Stimulated activated CD4-positive, alpha-beta T cell treated with anti-CD3 and anti-CD28 coated beads, Interleukin-4, amount 100 ng/mL, for 1 hour (primary cell): Measurements from ENCODE around the gene HACD3.
"Not testable (repeated sequence)": the region's sequence is repeated elsewhere in the genome, so short reads cannot be mapped to it uniquely, and the experiment has no call there.

Source experiments
- DNase-seq: peaks from one replicate; pipeline ENCODE4 v3.0.0-alpha.2; 2020

The HACD3 gene

DNA sequence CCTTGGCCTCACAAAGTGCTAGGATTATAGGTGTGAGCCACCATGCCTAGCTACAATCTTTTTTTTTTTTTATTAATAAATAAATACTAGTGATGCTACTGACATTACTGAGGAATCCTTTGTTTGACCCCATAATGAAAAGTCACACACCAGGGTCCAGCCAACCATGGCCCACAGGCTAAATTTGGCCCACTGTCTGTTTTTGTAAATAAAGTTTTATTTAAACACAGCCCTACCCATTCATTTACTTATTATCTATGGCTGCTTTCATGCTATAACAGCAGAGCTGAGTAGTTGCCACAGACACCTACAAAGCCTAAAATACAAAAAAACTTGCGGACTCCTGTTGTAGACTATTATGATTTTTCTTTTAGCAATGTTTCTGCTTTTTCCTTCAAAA, 73.3 kb downstream of the HACD3 start:
- DNase-seq = no peak

DNA sequence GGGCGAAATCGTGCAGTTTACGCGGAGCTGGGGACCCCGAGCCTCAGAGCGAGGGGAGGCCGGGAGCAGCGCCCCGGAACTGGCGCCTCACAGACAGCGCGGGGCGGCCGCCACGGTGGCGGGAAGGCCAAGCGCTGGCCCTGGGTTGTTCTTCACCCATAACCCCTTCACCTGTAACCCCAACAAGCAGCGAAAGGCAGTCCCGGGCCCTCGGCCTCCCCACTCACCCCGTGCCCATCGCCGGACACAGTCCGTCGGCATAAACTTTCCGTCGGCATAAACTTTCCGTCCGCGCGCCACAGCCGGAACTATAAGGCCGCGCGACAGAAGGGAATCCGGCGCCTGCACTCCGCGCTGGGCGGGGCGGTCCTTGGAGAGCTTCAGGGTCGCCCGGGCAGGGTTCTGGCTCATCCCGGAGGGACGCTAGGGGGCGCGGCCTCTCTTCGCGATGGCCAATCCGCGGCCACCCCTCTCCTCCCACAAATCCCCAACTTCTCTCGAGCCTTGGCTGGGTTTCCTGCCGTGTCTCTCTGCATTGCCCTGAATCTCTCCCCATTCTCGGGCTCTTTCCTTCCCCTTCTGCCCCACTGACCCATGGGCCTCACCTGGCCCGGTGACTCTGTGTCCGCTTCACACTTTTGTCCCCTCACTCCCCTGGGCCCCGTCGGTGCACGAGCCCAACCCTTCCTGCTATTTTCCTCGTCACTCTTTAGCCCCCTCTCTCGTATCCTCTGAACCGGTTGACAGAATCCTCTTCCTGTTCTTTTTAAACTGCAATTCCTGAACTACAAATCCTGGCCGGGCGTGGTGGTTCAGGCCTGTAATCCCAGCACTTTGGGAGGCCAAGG, 80.8 kb downstream of the HACD3 start, which contains the start of gene INTS14:
Gene INTS14, minus strand, starts transcription at position 261 of the 848 bp plus-strand sequence. CDS start 3,751 bp downstream, outside the sequence.
- DNase-seq = peak; percentile 98

DNA sequence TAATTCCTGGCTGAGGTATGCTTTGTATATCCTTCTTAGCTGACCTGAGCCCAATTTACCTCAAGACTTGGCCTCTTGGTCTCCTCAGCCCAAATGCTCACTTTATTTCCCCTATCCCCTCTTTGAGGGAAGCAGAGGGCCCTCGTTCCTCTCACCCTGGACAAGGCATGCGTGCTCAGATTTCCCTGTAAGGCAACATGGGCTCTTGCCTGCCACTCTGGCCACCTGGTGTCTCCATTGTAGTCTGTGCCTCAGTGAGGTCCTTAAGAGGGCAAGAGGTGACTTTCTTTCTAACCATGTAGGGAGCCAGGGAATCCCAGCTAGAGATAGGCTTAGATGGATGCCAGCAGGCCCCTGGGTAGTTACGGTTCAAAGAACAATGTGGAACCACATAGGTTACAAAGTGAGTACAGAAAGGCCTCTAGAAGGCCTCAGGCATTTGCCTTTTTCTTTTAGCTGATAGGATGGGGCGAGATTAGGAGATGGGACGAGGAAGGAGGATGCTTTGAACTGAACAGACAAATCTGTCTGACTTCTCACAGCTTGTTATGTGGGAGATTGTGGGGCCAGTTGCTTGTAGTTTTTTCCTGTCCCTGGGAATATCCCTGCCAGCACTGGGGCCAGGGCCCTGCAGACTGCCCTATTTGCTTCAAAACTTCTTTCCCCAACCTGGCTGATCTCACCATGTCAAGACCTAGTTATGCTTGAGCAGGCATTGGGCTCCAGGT, 81.8 kb downstream of the HACD3 start:
- no peak for DNase-seq

DNA sequence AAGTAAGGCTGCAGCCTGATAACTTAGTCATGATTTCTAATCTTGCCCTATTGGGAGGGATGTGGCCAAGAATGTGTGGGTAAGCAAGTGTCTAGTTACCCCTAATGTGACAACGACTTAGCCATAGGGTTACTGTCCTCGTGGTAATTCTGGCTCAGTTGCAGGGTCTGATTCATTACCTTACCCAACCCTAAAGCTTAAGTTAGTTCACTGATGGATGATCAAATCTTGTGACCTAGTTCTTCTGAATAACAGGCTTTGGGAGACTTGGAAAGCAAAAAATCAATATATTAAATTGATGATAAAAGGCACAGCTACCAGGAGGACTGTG, 82.3 kb downstream of the HACD3 start:
- no peak for DNase-seq

DNA sequence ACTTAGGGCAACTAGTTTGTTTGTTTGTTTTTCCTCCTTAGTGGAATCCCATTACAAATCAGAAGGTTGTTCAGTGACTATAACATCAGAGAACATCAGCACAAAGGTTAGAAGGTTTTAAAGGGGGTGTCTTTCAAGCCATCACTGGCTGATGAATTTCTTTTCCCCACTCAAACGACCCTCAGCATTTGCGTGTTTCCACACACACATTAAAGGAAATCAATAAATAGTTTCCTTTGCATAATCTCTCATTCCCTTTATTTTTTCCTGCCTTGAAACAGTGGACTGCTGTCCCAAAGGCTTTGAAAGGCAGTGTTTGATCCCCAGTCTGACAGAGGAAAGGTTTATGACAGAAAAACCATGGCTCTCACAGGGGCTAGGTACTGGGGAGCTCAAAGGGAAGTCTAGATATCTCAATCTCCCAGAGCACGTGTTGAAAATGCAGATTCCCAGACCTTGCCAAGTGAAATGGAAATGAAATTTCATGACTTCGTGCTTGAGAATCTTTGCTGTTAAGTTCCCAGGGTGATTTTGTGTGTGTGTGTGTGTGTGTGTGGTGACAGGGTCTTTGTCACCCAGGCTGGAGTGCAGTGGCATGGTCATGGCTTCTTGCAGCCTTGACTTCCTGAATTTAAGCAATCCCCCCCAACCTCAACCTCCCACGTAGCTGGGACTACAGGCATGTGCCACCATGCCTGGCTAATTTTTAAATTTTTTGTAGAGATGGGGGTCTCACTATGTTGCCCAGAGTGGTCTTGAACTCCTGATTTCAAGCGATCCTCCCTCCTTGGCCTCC, 82.9 kb downstream of the HACD3 start:
- DNase-seq = no peak

DNA sequence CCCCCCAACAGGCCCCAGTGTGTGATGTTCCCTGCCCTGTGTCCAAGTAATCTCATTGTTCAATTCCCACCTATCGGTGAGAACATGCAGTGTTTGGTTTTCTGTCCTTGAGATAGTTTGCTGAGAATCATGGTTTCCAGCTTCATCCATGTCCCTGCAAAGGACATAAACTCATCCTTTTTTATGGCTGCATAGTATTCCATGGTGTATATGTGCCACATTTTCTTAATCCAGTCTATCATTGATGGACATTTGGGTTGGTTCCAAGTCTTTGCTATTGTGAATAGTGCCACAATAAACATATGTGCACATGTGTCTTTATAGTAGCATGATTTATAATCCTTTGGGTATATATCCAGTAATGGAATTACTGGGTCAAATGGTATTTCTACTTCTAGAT, 85.6 kb downstream of the HACD3 start:
- not testable (repeated sequence) for DNase-seq

DNA sequence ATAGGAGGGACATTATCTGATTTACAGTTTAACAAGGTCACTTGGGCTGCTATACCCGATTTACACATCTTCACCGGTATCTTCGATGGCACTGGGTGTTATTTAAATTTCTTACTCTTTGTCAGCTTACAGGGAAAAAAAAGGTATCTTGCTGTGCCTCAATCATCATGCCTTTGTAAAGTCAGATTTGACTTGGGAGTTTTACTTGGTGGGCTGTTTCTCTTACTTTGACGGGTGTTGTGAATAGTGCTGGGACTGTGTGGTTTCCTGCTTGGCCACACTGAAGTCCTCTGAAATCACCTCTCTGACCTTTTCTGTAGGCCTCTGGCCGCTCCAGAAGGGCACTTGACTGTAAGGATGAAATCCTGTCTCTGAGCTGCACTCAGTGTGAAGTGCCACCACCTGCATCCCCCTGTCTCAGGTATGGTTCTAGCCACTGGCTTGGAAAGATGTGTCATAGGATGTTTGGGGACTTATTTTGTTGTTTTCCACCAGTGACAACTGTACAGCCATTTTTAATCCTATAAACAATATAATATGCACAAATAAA, 88.4 kb downstream of the HACD3 start:
- no peak for DNase-seq

DNA sequence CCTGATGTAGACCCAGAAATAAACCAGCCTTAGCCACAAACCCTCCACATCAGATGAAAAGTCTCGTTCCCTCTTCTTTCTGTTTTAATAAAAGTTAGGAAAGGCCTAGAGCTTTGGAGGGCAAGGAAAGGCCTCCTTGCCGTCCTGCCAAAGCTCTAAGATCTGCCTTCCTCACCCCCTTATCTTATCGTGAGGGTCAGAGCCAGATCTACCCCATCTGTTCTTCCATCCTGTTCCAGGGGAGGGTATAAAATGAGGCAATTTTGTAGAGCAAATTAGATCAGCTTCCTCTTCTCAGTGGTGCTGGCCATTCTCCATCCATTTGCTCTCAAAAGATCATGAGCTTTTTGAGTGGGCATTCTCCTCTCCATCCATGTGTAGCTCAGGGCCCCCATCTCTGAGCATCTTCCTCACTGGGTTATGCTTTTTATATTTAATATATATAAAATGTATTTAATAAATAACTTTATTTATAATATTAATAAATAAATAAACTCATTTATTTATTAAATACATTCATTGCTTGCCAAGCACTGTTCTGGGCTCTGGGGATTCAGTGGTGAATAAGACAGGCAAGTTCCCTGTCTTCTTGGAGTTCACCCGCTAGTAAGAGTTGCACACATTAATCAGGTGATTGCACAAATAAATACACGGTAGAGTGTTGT, 89.5 kb downstream of the HACD3 start:
- DNase-seq = no peak

DNA sequence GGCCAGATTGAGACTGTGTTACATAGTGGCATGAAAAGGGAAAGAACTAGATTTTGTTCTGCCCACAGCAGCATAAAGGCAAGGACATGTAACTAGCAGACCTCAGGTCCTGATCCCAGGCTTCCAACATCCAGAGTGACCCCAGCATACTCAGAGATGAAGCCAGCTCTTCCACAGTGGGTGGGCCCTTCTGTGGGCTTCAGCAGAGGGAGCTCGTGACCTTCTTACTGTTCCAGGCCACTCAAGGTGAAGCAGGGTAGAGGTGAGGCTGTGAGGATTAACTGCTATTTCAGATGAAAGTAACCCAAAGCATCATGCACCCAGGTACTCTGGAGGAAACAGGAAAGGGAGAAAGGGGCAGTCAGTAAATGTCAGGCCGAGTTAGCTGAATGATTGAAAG, 90.6 kb downstream of the HACD3 start:
- DNase-seq = no peak

DNA sequence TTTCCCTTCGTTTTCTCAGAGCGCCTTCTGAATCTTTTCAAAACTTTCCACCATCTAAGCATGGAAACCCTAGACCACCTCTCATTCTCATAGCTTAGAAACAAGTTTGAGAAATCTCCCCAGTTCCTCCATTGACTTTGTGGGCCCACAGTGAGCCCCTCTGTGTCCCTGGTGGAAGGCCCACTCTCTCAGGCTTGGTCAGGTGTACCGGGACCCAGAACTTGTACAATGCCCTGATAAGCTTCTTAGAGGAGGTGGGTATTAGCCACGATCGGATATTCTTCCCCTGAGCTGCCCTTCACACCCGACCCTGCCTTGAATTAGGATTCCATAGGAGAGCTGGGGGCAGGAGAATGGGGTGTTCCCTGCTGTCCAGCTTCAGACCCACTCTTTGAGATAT, 91.4 kb downstream of the HACD3 start, which contains the start of gene SLC24A1:
Gene SLC24A1, plus strand, starts transcription at position 301 of the 400 bp plus-strand sequence. CDS start 2,143 bp downstream, outside the sequence.
- no peak for DNase-seq

DNA sequence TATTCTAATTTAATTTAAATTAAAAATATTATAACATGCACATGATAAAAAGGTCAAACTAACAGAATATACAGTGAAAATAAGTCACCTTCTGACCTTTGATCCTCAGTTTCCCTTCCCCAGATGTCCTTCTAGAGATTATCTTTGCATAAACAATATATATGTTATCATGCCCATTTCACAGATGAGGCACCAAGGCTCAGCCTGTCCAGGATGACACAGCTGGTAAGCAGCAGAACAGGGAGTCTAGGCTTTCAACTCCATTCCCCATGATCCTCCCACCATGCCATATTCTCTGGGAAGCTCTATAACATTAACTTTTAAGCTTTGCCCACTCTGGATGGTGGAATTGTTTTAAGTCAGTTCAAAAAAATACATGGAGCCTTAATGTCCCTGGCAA, 92.8 kb downstream of the HACD3 start:
- DNase-seq = no peak

DNA sequence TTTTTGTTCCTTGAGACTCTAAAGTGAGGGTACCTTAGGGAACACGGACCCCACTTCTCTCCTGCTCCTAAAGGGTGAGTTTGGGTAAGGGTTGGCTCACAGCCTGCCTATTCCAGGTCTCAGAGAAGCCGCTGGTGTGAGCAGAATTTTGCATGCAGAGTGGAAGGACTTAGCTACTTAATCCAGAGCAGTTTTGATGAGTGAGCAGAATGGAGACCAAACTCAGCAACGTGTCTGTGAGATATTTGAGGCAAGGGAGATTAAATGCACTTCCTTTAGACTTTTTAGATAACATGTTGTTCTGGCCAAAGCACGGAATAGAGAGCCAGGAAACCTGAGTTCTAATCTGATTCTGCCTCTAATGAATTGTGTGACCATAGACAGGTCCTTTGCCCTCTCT, 96.6 kb downstream of the HACD3 start:
- DNase-seq = no peak
